ACHN (cell line): ENCODE data around the gene CCDC88A.
A peak's percentile ranks its signal among the peaks of the same experiment; 100 is the strongest.
"Not testable (repeated sequence)": the region's sequence is repeated elsewhere in the genome, so short reads cannot be mapped to it uniquely, and the experiment has no call there.

Source experiments
- DNase-seq: peaks from one replicate; pipeline ENCODE4 v3.0.0-alpha.2; 2015
- in situ Hi-C: cut with HindIII; loops from 2 replicates; pipeline ENCODE4 v1.10.0; 2017; ENCODE audit warnings: low sequenced_read_pairs, low pct_ligation_motif_present, low pct_unique_long_range_greater_than_20kb

Gene CCDC88A

GRCh38 chr2:55268907-55269644, 150.6 kb downstream of the CCDC88A start, which contains the start of gene MTIF2:
TSS of gene MTIF2 (minus strand) at chr2:55269231. CDS start at chr2:55263858, 5,373 bp downstream.
- peak; percentile 97 for DNase-seq
- in situ Hi-C loops, result no loop called here

GRCh38 chr2:55268288-55268906, 151.3 kb downstream of the CCDC88A start:
- peak; percentile 32 for DNase-seq
- in situ Hi-C loops, result no loop called here

GRCh38 chr2:55259586-55259985, 160.1 kb downstream of the CCDC88A start:
- DNase-seq, in situ Hi-C loops: not testable (repeated sequence)

- in situ Hi-C loops, result no loop called here
- no peak for DNase-seq
These were observed 166.8 kb downstream of the CCDC88A start for GRCh38 chr2:55252832-55253231.

- in situ Hi-C loops, result no loop called here
- DNase-seq, result no peak
These were observed 172.6 kb downstream of the CCDC88A start for GRCh38 chr2:55247025-55247424.

- no peak for DNase-seq
- in situ Hi-C loops, result no loop called here
These were observed 174.2 kb downstream of the CCDC88A start for GRCh38 chr2:55245411-55245810.

- in situ Hi-C loops, result no loop called here
These were observed 177.0 kb downstream of the CCDC88A start for GRCh38 chr2:55242617-55243016.

GRCh38 chr2:55241582-55241981, 178.1 kb downstream of the CCDC88A start:
- in situ Hi-C loops, DNase-seq: not testable (repeated sequence)

More at GRCh38 chr2:55242617-55243016, 177.0 kb downstream of the CCDC88A start:
- no peak for DNase-seq

GRCh38 chr2:55239656-55240222, 179.9 kb downstream of the CCDC88A start:
- in situ Hi-C loops, result no loop called here

More at GRCh38 chr2:55239656-55240222, 179.9 kb downstream of the CCDC88A start:
- no peak for DNase-seq
